DOHH2 (cell line): ENCODE measurements around the gene EPS8L3.

Experiments used
- H3F3A ChIP-seq: fragments of 200-600 bp; sonication (generic), shearing (Covaris generic); 2 replicates; pipeline ENCODE4 v1.6.0; 2016; ENCODE audit warnings: antibody characterized with exemption, mild to moderate bottlenecking; ENCODE audit not compliant: control insufficient read depth, insufficient read depth
- H3K27ac ChIP-seq: fragments of 200-600 bp; sonication (generic); 2 replicates; pipeline ENCODE4 v1.5.1; 2014; ENCODE audit warnings: low read depth, mild to moderate bottlenecking, low read length, moderate library complexity
- H3K27me3 ChIP-seq: fragments of 200-600 bp; sonication (generic); 2 replicates; pipeline ENCODE4 v1.6.1; 2014; ENCODE audit warnings: mild to moderate bottlenecking, low read length, mixed read lengths; ENCODE audit not compliant: control insufficient read depth
- H3K36me3 ChIP-seq: fragments of 200-600 bp; sonication (generic); 2 replicates; pipeline ENCODE4 v1.6.1; 2014; ENCODE audit warnings: mild to moderate bottlenecking, low read length, moderate library complexity, mixed read lengths; ENCODE audit not compliant: control insufficient read depth
- H3K4me1 ChIP-seq: fragments of 200-600 bp; sonication (generic); 2 replicates; pipeline ENCODE4 v1.6.1; 2014; ENCODE audit warnings: mild to moderate bottlenecking, low read length, mixed read lengths; ENCODE audit not compliant: control insufficient read depth
- H3K4me2 ChIP-seq: fragments of 200-600 bp; sonication (generic); 2 replicates; pipeline ENCODE4 v1.6.0; 2014; ENCODE audit warnings: mild to moderate bottlenecking, low read length, moderate library complexity
- H3K4me3 ChIP-seq: fragments of 200-600 bp; sonication (generic); 2 replicates; pipeline ENCODE4 v1.5.1; 2014; ENCODE audit warnings: mild to moderate bottlenecking, low read length, mixed read lengths
- H3K79me2 ChIP-seq: fragments of 200-600 bp; sonication (generic); 2 replicates; pipeline ENCODE4 v1.6.1; 2014; ENCODE audit warnings: mild to moderate bottlenecking, low read length, mixed read lengths; ENCODE audit not compliant: control insufficient read depth
- H3K9me2 ChIP-seq: fragments of 200-600 bp; sonication (generic); replicated peaks from 2 replicates; pipeline ENCODE4 v1.6.1; 2014; ENCODE audit warnings: mild to moderate bottlenecking, low read length, mixed read lengths; ENCODE audit not compliant: control insufficient read depth
- H3K9me3 ChIP-seq: fragments of 200-600 bp; sonication (generic); 2 replicates; pipeline ENCODE4 v1.6.1; 2014; ENCODE audit warnings: antibody characterized with exemption, low read length, mixed read lengths; ENCODE audit not compliant: control insufficient read depth, insufficient read depth
- H4K20me1 ChIP-seq: fragments of 200-600 bp; sonication (generic); 2 replicates; pipeline ENCODE4 v1.6.0; 2014; ENCODE audit warnings: low read depth, mild to moderate bottlenecking, antibody characterized with exemption, low read length, moderate library complexity; ENCODE audit not compliant: control insufficient read depth, insufficient read depth
- EZH2phosphoT487 ChIP-seq: fragments of 200-600 bp; sonication (generic); IDR thresholded peaks from 2 replicates; pipeline ENCODE4 v1.6.1; 2017; ENCODE audit warnings: borderline replicate concordance, mild to moderate bottlenecking, antibody characterized with exemption, low read length, moderate library complexity, mixed read lengths
- TF ChIP-seq, protein P1 (sequence below): fragments of 200-600 bp; sonication (generic); IDR thresholded peaks from one replicate; pipeline ENCODE4 v1.5.1; 2014; ENCODE audit warnings: antibody characterized with exemption, mild to moderate bottlenecking, low read depth, low read length; ENCODE audit not compliant: poor library complexity, severe bottlenecking

Gene EPS8L3

DNA sequence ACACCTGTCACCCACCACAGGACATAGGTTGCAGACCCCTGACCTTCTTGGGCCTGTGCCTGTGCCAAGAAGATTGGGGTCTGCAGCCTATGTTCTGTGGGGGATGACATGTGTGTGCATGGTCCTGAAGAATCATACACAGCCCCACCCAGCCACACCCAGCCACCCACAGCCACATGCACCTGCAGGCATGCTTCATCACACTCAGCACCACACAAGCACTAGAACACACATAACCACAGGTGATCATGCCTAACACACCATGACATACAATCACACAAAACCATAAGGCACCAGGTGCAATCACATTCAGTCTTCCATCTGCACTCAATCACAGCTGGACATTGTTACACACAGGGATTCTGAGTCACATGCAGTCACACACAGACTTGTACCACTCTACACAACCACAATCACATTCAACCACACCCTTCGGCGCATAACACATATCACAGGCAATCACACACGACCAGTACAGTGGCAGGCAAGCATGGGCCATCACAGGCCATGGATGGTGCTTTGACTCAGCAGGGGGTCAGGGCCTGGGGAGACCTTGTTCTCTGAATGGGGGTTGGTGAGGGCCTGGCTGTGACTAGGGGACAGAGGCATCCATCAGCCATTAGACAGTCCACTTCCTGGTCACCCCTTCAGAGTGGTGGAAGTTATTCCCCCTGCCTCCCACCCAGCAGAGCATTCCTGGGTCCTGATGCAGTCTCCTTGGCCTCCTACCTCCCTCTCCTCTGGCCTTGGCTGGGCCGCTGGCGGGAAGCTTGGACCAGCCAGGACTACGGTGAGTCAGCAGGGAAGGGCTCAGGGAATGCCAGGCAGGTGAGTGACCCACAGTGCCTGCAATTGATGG, 44.3 kb upstream of the EPS8L3 start:
- no peaks in the 10 kb centered on the region for H3K27me3 ChIP-seq
- no peaks in the 10 kb centered on the region for H4K20me1 ChIP-seq
- H3K4me2 ChIP-seq, result no peak overlapping the region
- no peak overlapping the region for H3K4me3 ChIP-seq
- no peaks in the 10 kb centered on the region for H3K79me2 ChIP-seq
- TF ChIP-seq, protein P1, sequence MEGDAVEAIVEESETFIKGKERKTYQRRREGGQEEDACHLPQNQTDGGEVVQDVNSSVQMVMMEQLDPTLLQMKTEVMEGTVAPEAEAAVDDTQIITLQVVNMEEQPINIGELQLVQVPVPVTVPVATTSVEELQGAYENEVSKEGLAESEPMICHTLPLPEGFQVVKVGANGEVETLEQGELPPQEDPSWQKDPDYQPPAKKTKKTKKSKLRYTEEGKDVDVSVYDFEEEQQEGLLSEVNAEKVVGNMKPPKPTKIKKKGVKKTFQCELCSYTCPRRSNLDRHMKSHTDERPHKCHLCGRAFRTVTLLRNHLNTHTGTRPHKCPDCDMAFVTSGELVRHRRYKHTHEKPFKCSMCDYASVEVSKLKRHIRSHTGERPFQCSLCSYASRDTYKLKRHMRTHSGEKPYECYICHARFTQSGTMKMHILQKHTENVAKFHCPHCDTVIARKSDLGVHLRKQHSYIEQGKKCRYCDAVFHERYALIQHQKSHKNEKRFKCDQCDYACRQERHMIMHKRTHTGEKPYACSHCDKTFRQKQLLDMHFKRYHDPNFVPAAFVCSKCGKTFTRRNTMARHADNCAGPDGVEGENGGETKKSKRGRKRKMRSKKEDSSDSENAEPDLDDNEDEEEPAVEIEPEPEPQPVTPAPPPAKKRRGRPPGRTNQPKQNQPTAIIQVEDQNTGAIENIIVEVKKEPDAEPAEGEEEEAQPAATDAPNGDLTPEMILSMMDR, result no peak
- no peak for TF ChIP-seq EZH2phosphoT487
- H3F3A ChIP-seq, result no peaks in the 10 kb centered on the region
- peaks cover 5% of the 10 kb centered on the region for H3K4me1 ChIP-seq
- no peaks in the 10 kb centered on the region for H3K36me3 ChIP-seq
- H3K9me2 ChIP-seq, result no peaks in the 10 kb centered on the region
- no peak overlapping the region for H3K27ac ChIP-seq
- no peaks in the 10 kb centered on the region for H3K9me3 ChIP-seq

DNA sequence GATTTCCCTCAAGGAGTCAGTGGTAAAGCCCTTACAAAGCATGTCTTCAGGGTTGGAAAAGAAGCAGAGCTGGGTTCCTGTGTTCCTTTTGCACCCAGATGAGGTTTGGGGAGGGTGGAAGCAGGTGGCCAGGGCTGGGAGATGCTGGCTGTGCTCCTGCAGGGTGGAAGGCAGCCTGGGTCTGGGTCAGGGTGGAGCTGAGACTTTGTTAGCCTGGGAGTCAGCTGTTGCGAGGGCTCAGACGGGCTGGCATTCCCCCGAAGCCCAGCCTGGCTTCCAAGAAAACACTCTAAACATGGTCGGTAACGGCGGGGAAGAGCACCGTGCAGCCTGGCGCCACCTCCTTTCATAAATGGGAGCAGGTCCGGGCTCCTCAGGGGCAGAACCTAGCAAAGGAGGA, 43.7 kb upstream of the EPS8L3 start:
- Histone ChIP-seq H4K20me1 (no peaks in the 10 kb centered on the region), H3K36me3 (no peaks in the 10 kb centered on the region), H3K4me3 (no peak overlapping the region), H3K4me1 (peaks cover 5% of the 10 kb centered on the region), H3K27me3 (no peaks in the 10 kb centered on the region), H3K9me2 (no peaks in the 10 kb centered on the region), H3K79me2 (no peaks in the 10 kb centered on the region), H3F3A (no peaks in the 10 kb centered on the region), H3K9me3 (no peaks in the 10 kb centered on the region), H3K4me2 (no peak overlapping the region), H3K27ac (no peak overlapping the region)
- TF ChIP-seq, protein P1, result no peak
- TF ChIP-seq EZH2phosphoT487, result no peak

DNA sequence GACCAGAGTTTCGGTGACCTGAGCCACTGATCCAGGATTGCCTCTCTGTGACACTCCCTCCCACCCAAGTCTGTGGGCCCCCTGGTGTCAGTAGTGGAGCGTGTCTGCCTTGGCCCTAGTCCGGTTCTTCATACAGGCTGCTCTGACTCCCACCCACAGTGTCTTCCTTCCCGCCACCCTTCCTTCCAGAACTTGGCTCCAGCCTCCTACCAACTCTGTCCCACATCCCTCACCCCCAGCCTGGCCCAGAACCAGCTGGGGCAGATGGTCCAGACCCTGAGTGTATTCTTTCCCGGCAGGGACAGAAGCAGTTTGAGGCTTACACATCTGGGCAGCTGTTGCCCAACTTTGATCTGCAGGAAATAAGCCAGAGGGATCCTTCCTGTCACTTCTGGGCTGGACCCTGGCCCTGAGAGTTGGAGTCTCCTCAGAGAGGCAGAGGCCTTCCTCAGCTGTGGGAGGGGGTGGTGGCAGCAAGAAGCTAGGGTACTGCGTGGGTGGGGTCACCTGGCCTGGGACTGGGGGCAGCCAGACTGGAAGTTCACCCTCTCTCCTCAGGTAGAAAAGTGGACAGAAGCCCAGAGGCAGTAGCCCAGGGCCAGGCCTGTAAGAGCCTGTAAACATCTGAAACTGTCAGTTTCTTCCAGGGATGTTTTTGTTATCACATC, 43.1 kb upstream of the EPS8L3 start:
- Histone ChIP-seq H3K9me3 (no peaks in the 10 kb centered on the region), H3K4me2 (no peak overlapping the region), H3K36me3 (no peaks in the 10 kb centered on the region), H3K4me1 (peaks cover 5% of the 10 kb centered on the region), H4K20me1 (no peaks in the 10 kb centered on the region), H3K9me2 (no peaks in the 10 kb centered on the region), H3K79me2 (no peaks in the 10 kb centered on the region), H3K4me3 (no peak overlapping the region), H3K27me3 (no peaks in the 10 kb centered on the region), H3K27ac (no peak overlapping the region), H3F3A (no peaks in the 10 kb centered on the region)
- TF ChIP-seq, protein P1, result no peak
- TF ChIP-seq EZH2phosphoT487, result no peak
